ENCODE measurements around the gene CDC45.

The CDC45 gene

GRCh38 chr22:19497245-19497644, 17.5 kb downstream of the CDC45 start:
- H3K4me3 ChIP-seq (ENCODE audit: low read depth, low read length), result no peak overlapping the region
- CTCF ChIA-PET, result interaction anchor here (1.6 kb wide), 1 partner anchor 133 kb away, joined by 7 read pairs; no protein-coding TSS in a partner anchor
- POLR2A ChIA-PET, result interaction anchor here (0.6 kb wide), 1 partner anchor 10 kb away, joined by 5 read pairs; no protein-coding TSS in a partner anchor
- H3K36me3 ChIP-seq (ENCODE audit: control insufficient read depth in 2 of 2, insufficient read depth in 1 of 2, low read length in 2 of 2), result peaks cover 18 to 90% of the 10 kb centered on the region in 2 experiments; a peak in 2 of 3 replicates
- H3K27ac ChIP-seq (ENCODE audit: extremely low read depth, low read depth, low read length), result no peak overlapping the region
- no peaks in the 10 kb centered on the region for H3K9me3 ChIP-seq (ENCODE audit: control insufficient read depth, insufficient read depth, low read depth, low read length)
- TF ChIP-seq EGR2 (tag by site-specific recombination; IDR thresholded peaks at IDR 0.05; ENCODE audit: low read depth), result peak; percentile 86
- TF ChIP-seq ZFHX2 (tag by site-specific recombination; conservative IDR thresholded peaks at IDR 0.05), result peak; percentile 86
- no peak for TF ChIP-seq ZNF16 (tag by site-specific recombination; IDR thresholded peaks at IDR 0.05; ENCODE audit: low read depth)
- TF ChIP-seq PATZ1 (tag by site-specific recombination; IDR thresholded peaks at IDR 0.05), result no peak
- 0 out of 2 replicates have a peak, but pooled peaks have one; percentile 13 for TF ChIP-seq ZIC2 (tag by site-specific recombination; IDR thresholded peaks at IDR 0.05)
- no peak for TF ChIP-seq SP7 (tag by site-specific recombination; IDR thresholded peaks at IDR 0.05)
- TF ChIP-seq HOXC10 (CRISPR knock-in tag; IDR thresholded peaks at IDR 0.05), result no peak
- H3K4me1 ChIP-seq (ENCODE audit: control insufficient read depth, insufficient read depth, low read length), result no peaks in the 10 kb centered on the region

- Histone ChIP-seq H3K9me3 (ENCODE audit: control insufficient read depth, insufficient read depth, low read depth, low read length) (no peaks in the 10 kb centered on the region), H3K27ac (ENCODE audit: extremely low read depth, low read depth, low read length) (no peak overlapping the region), H3K4me1 (ENCODE audit: control insufficient read depth, insufficient read depth, low read length) (no peaks in the 10 kb centered on the region), H3K36me3 (ENCODE audit: control insufficient read depth in 2 of 2, insufficient read depth in 1 of 2, low read length in 2 of 2) (peaks cover 14 to 82% of the 10 kb centered on the region in 2 experiments; a peak in 2 of 3 replicates), H3K4me3 (ENCODE audit: low read depth, low read length) (no peak overlapping the region)
- ChIA-PET POLR2A (interaction anchor here (0.5 to 1.3 kb wide), 3 partner anchors 9 to 99 kb away, joined by 3 to 4 read pairs (median 3); partner anchors contain the start of genes CDC45 and UFD1), CTCF (interaction anchor here (0.7 to 1.6 kb wide), 4 partner anchors 132 to 408 kb away, joined by 3 to 7 read pairs (median 5); no protein-coding TSS in a partner anchor)
- TF ChIP-seq ZNF169 (tag by site-specific recombination; IDR thresholded peaks at IDR 0.05), result no peak
- TF ChIP-seq ZNF580 (tag by site-specific recombination; IDR thresholded peaks at IDR 0.05), result no peak
- TF ChIP-seq PRDM1 (tag by site-specific recombination; IDR thresholded peaks at IDR 0.05), result no peak
- no peak for TF ChIP-seq ZFP69B (tag by site-specific recombination; IDR thresholded peaks at IDR 0.05)
- TF ChIP-seq ZBTB20 (tag by site-specific recombination; IDR thresholded peaks at IDR 0.05), result no peak
- TF ChIP-seq ZNF768 (tag by site-specific recombination; IDR thresholded peaks at IDR 0.05), result no peak
- no peak for TF ChIP-seq ZBTB6 (tag by site-specific recombination; IDR thresholded peaks at IDR 0.05)
- no peak for TF ChIP-seq INSM2 (tag by site-specific recombination; IDR thresholded peaks at IDR 0.05)
- TF ChIP-seq ZNF335 (tag by site-specific recombination; conservative IDR thresholded peaks at IDR 0.05), result no peak
- no peak for TF ChIP-seq SP7 (tag by site-specific recombination; IDR thresholded peaks at IDR 0.05)
- TF ChIP-seq ZNF184 (tag by site-specific recombination; IDR thresholded peaks at IDR 0.05), result no peak
- TF ChIP-seq ZNF426 (tag by site-specific recombination; IDR thresholded peaks at IDR 0.05), result no peak
- no peak for TF ChIP-seq ZNF398 (tag by site-specific recombination; IDR thresholded peaks at IDR 0.05)
- no peak for TF ChIP-seq ZNF521 (tag by site-specific recombination; IDR thresholded peaks at IDR 0.05)
- no peak for TF ChIP-seq GLI2 (tag by site-specific recombination; IDR thresholded peaks at IDR 0.05; ENCODE audit: borderline replicate concordance, low read depth)
- TF ChIP-seq KLF10 (tag by site-specific recombination; IDR thresholded peaks at IDR 0.05), result no peak
- TF ChIP-seq KLF16 (tag by site-specific recombination; IDR thresholded peaks at IDR 0.05), result no peak
These were observed 18.6 kb downstream of the CDC45 start for GRCh38 chr22:19498154-19498865.

All from HEK293 (cell line).